Measurements from ENCODE around the gene MRE11. TPM values are rescaled to one million over a fixed set of nuclear protein-coding genes. Genes with fewer than 3 reads are reported as not detected.

The MRE11 gene
- total and polyA plus RNA-seq, 4 donors: 1.5 to 18.3 (median 5.6) TPM

- Histone ChIP-seq H3K36me3 (ENCODE audit: control insufficient read depth in 4 of 4, insufficient read depth in 3 of 4, low read depth in 1 of 4, low read length in 3 of 4) (peaks cover 0 to 3% (median under 1%) of the 10 kb centered on the region in 4 donors), H3K9ac (ENCODE audit: low read depth in 1 of 2, low read length in 2 of 2) (no peak overlapping the region), H3K4me3 (ENCODE audit: low read depth in 1 of 3, low read length in 3 of 3) (no peak overlapping the region), H3K27me3 (ENCODE audit: control insufficient read depth in 4 of 4, insufficient read depth in 4 of 4, low read length in 3 of 4) (no peaks in the 10 kb centered on the region), H3K4me1 (ENCODE audit: control insufficient read depth in 4 of 4, insufficient read depth in 4 of 4, low read length in 3 of 4) (no peaks in the 10 kb centered on the region), H3K9me3 (ENCODE audit: control insufficient read depth in 4 of 4, low read length in 3 of 4) (no peaks in the 10 kb centered on the region), H3K27ac (ENCODE audit: low read depth in 1 of 2, low read length in 2 of 2) (no peak overlapping the region)
- no peak for DNase-seq (ENCODE audit: low spot score)
- WGBS: 69% methylated on average over 4 of the region's 4 CpGs
- TF ChIP-seq GABPA (IDR thresholded peaks at IDR 0.05 in 1 of 2, conservative IDR thresholded peaks at IDR 0.05 in 1 of 2) (no peak), TAF1 (conservative IDR thresholded peaks at IDR 0.05) (no peak), RAD21 (IDR thresholded peaks at IDR 0.05) (peak; percentile 73 to 81), HNF4G (IDR thresholded peaks at IDR 0.05) (no peak), HNF4A (conservative IDR thresholded peaks at IDR 0.05) (no peak), REST (IDR thresholded peaks at IDR 0.05) (no peak), FOXA1 (IDR thresholded peaks at IDR 0.05) (no peak), EGR1 (IDR thresholded peaks at IDR 0.05; ENCODE audit: low read depth in 2 of 2) (no peak), FOXA2 (IDR thresholded peaks at IDR 0.05) (no peak), MAX (IDR thresholded peaks at IDR 0.05) (no peak), CTCF (IDR thresholded peaks at IDR 0.05; ENCODE audit: low read depth, low read length, missing input control) (peak; percentile 41), YY1 (IDR thresholded peaks at IDR 0.05) (no peak), ZBTB33 (IDR thresholded peaks at IDR 0.05) (no peak), ATF3 (IDR thresholded peaks at IDR 0.05) (no peak), NR2F2 (IDR thresholded peaks at IDR 0.05) (no peak), JUND (IDR thresholded peaks at IDR 0.05) (no peak), SP1 (IDR thresholded peaks at IDR 0.05) (no peak)
Measured at GRCh38 chr11:94417386-94417987, 76.2 kb downstream of the MRE11 start.

Data from liver (tissue), 9 donors.